UCSD-AML1 (cell line): ENCODE data around the gene YRDC.
"Not testable (repeated sequence)": the region's sequence is repeated elsewhere in the genome, so short reads cannot be mapped to it uniquely, and the experiment has no call there.

Source experiments
- DNase-seq: peaks from one replicate; lab custom pipeline; 2025; ENCODE audit not compliant: unreplicated experiment; lab: John Stamatoyannopoulos, UW

Gene YRDC

GRCh38 chr1:37776946-37777516, 31.0 kb downstream of the YRDC start:
- DNase-seq = no peak

- DNase-seq = not testable (repeated sequence)
Observed at GRCh38 chr1:37771440-37771839, 36.6 kb downstream of the YRDC start.

- no peak for DNase-seq
Observed at GRCh38 chr1:37767488-37767887, 40.5 kb downstream of the YRDC start.

DNA sequence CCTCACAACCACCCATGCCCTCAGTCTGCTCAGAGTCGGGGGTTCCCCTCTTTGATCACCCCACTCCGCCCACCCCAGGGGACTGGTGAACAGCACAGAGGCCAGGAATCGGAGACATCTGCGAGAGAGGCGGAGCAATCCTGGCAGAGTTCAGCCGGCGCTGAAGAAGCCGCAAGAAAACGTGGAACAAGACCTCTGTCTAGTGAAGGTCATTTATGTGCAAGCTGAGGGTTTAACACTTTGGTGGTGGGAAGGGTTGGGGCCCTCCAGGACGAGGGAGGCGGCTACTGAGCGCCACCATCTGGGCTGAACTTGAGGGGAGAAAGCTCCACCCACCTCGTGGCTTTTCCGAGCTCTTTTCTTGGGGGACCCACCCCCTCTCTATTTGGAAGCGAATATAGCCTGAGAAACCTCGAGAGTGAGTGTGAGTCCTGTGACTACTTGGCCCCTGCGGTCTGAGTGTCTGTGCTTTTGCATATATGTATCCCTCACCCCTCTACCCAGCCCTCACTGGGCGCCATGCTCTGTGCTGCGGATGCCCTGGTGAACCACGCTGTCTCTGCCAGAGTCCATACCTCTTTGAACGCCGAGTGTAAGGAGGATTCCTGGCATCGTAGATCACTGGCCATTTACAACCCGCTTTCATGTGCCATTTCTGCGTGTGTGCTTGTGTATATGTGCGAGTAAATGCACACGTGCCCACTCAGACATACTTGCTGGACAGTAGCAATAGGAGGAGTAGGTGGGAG, 41.9 kb downstream of the YRDC start:
- no peak for DNase-seq

- DNase-seq = no peak
Observed at GRCh38 chr1:37764888-37765441, 43.0 kb downstream of the YRDC start, which contains the start of gene EPHA10. TSS of gene EPHA10 (minus strand) at chr1:37765120. CDS start at chr1:37765066, 54 bp downstream.

DNA sequence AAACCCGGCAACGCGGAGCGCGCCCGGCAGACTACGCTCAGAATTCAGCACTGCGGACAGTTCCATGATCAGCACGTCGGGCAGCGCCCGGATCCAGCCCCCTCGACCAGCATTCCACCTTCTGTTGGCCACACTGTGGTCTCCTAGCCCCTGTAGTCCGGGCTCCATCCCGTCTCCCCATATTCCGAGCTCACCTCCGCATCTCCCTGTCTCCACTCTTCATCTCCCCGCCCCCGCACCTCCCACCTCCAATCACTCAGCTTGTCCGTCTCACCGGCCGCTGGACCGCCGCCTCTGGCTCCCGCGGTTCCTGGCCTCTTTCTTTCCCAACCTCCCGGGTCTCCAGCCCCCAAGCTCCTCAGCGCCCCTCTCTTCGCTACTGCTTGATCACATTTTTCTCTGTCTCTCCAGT, 43.6 kb downstream of the YRDC start:
- peak; percentile 24 for DNase-seq

DNA sequence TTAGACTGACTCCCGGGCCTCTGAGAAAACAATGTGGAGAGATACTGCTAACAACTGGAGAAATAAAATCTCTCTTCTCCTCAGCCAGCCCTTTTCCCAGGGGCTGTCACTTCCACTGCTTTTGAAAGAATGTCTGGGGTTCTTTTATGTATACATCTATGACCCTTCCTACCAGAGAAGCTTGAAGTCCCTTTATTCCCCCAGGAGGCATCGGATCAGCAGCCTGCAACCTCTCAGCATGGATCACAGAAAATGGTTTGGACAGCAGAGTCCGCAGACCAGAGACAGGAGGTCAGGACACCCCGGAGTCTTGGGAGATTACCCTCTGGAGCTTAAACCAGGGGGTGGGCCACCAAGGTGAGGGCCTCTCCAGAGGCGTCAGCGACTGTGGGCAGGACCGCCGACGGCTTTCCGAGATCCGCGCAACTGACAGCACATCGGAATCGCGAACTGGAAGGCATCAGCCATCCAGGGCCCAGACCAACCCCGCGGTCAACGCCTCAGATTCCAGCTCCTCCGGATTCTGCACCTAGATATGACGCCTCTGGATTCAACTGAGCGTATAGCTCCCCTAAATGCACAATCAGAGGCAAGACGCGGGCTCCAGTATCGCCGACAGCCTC, 44.1 kb downstream of the YRDC start:
- no peak for DNase-seq

DNA sequence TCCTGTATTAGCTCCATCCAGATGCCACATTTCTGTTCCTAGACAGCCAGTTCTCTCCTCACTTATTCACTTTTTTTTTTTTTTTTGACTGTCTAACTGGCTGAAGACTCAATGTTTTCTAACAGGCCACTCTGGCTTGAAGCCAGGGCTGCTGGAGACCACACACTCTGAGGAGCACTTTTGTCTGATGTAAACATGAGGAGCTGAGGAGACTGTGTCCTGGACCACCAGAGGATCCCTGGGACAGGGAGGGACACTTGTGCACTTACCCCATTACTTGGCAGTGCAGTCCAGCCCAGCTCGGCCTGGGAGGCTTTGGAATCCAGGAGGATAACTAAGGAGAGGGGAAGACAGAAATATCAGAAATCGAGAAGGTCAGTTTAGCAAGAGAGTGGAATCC, 45.5 kb downstream of the YRDC start:
- no peak for DNase-seq

- DNase-seq = no peak
Observed at GRCh38 chr1:37761416-37762095, 46.5 kb downstream of the YRDC start.

DNA sequence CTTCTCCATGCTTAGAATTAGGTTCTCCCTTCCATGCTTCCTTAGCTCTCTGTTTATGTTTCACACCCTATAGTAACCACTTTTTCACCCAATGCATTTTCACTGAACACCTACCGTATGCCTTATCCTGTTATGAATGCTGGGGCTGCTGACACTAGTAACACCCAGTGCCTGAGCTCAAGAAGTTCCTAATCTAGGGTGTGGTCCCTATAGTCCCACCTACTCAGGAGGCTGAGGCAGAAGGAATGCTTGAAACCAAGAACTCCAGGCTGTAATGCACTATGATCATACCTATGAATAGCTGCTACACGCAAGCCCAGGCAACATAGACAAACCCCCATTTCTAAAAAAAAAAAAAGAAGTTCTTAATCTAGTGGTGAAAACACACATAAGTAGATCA, 48.6 kb downstream of the YRDC start:
- DNase-seq = no peak

GRCh38 chr1:37755951-37756560, 52.0 kb downstream of the YRDC start:
- no peak for DNase-seq

GRCh38 chr1:37755290-37755689, 52.7 kb downstream of the YRDC start:
- DNase-seq = no peak

DNA sequence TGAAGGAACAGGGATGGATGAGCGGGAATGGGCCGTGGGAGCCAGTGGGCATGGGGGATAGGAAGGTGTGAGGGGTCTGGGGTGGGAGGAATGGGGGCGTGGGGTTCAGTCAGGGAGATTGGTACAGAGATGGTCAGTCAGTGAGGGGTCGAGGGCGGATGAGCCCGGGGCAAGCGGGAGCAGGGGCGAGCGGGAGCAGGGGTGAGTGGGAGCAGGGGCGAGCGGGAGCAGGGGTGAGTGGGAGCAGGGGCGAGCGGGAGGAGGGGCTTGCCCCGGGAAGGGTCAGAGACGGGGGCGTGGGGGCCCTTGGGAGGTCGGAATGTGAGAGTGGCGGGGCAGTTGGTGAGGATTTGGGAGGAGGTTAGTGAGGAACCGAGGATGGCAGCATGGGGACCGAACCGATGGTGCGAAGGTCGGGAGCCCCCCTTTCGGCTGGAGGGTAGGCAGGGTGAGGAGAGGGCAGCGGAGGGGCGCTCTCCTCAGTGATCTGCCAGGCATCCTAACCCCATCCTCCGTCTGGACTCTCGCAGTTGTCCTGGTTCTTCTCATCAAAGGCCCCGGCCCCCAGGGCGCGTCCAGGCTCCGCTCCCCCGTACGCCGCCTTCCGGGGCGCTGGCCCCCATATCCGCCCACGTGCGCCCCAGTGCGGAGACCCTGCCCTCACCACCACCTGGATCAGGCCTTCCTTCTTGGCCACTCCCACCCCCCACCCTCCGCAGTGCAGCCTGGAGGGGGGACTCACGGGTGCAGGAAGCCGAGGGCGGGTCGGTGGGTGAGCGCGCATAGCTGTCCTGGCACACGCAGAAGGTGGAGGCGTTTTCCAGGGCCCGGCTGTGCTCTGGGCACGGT, 54.3 kb downstream of the YRDC start:
- DNase-seq = no peak
